DMS 273 (cell line): ENCODE data around the gene NANP.

Experiments
- DNase-seq: peaks from one replicate; lab custom pipeline; 2025; ENCODE audit not compliant: unreplicated experiment; lab: John Stamatoyannopoulos, UW

The NANP gene

DNA sequence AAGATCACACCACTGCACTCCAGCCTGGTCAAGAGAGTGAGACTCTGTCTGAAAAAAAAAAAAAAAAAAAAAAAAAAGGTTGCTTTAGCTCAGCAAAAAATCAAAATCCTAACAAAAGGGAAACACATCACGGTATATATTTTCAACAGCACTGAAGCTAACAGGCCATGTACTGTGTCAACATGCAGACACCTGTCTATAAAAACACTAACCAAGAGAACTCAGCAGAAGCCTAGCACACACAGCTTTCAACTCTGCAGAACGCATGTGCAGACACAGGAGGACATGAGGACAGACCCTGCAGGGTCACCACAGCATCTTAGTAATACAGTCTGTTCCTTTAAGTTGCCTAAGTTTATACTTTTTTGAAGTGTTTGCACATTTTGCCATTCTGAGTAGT, 52.0 kb downstream of the NANP start:
- DNase-seq, result no peak

DNA sequence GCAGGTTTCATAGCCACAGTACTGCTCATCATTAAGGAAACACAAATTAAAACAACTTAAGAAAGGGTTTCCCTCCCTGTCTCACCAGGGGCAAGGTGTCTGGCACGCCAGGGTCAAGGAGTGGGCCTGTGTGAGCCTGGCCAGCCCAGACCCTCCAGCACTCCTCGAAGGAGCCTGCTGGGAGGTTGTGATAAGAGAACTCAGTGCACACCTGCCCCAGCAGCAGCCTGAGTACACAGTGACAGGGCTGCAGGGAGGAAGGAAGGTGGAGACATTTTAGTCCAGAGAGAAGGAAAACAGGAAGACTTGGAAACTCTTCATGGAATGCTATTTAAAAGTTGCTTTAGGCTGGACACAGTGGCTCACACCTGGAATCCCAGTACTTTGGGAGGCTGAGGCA, 52.6 kb downstream of the NANP start:
- no peak for DNase-seq

DNA sequence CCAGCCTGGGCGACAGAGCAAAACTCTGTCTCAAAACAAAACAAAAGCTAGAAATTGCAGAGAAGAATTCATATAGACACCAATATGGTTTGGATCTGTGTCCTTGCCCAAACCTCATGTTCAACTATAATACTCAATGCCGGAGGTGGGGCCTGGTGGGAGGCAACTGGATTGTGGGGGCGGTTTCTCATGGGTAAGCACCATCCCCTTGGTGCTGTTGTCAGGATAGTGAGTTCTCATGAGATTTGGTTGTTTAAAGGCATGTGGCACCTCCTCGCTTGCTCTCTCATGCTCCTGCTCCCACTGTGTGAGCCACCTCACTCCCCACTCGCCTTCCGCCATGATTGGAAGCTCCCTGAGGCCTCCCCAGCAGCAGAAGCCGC, 53.7 kb downstream of the NANP start:
- no peak for DNase-seq

DNA sequence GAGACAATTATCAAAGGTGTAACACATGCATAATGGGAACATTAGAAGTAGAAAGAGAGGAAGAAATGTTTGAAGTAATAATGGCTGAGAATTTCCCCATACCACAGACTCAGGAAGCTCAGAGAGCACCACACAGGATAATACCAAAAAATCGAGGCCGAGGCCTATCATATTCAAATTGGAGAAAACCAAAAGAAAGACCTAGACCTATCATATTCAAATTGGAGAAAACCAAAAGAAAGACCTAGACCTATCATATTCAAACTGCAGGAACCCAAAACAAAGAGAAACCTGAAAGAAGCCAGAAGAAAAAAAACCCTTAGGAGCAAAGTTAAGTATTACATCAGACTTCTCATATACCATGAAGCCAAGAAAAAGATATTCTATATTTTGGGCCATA, 56.5 kb downstream of the NANP start:
- DNase-seq, result no peak

DNA sequence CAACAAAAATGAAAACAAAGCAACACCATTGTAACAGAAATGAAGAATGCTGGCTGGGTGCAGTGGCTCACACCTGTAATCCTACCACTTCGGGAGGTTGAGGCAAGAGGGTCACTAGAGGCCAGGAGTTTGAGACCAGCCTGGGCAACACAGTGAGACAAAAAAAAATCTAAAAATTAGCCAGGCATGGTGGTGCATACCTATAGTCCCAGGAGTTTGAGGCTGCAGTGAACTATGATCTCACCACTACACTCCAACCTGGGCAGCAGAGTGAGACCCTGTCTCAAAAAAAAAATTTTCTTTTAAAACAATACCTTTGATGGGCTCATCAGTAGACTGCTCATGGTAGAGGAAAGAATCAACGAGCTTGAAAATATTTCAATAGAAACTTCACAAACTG, 57.0 kb downstream of the NANP start:
- no peak for DNase-seq

DNA sequence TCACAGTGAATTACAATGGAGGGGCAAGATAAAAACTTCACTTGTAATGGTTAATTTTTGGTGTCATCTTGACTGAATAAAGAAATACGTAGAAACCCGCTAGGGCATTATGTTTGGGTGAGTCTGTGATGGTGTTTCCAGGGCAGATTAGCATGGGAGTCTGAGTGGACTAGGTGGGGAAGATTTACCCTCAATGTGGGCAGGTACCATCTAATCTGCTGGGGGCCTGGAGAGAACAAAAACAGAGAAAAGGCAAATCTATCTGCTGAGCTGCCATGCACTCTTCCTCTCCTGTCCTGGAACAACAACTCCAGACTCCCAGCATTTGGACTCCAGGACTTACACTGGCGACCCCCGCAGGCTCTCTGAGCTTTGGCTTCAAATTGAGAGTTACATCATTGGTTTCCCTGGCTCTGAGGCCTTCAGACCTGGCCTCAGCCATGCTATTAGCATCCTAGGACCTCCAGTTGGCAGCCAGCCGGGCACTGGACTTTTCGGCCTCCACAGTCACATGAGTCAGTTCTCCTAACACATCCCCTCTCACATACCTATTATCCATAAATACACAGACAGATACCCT, 58.1 kb downstream of the NANP start:
- DNase-seq, result no peak

DNA sequence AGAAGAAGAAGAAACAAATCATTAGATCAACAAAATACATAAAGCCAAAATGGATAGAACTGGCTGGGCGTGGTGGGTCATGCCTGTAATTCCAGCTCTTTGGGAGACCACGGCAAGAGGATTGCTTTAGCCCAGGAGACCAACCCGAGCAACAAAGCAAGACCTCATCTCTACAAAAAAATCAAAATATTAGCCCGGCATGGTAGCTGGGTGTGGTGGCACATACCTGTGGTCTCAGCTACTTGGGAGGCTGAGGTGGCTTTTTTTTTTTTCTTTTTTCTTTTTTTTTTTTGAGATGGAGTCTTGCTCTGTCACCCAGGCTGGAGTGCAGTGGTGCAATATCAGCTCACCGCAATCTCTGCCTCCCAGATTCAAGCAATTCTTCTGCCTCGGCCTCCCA, 59.9 kb downstream of the NANP start:
- DNase-seq, result no peak

DNA sequence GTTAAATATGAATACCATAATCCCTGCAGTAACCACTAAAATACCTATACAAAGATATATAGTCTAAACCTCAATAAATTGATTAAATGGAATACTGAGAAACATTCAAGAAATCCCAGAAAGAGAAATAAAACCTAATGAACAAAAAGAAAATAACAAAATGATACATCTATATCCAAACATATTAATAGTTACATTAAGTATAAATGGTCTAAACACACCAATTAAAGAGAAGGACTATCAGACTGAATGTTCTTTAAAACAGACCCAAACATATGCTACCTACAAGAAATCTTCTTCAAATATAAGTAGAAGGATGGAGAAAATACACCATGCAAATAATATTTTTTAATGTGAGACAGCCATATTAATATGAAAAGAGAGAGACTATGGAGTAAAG, 60.5 kb downstream of the NANP start:
- DNase-seq, result no peak
